ENCODE measurements around the gene PLD1.
A peak's percentile ranks its signal among the peaks of the same experiment; 100 is the strongest.

PLD1 gene

GRCh38 chr3:171688593-171688992 lies 121.7 kb downstream of the PLD1 start:
- peak; percentile 81 for DNase-seq

DNA sequence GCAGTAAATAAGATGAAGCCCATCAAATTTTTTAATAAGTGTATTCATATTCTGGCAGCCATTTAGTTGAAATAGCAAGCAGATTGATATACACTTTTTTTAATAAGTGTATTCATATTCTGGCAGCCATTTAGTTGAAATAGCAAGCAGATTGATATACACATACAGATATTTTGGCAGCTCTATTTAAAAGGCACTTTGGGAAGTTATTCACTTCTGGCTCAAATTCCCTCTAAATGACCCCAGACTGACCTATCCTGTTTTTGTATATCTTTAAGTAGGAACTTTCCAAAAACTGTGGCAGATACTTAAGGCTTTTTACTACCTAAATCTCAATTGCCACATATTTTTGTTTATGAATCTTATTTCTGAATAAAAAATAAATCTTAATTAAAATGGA lies 122.3 kb downstream of the PLD1 start:
- DNase-seq, result no peak

DNA sequence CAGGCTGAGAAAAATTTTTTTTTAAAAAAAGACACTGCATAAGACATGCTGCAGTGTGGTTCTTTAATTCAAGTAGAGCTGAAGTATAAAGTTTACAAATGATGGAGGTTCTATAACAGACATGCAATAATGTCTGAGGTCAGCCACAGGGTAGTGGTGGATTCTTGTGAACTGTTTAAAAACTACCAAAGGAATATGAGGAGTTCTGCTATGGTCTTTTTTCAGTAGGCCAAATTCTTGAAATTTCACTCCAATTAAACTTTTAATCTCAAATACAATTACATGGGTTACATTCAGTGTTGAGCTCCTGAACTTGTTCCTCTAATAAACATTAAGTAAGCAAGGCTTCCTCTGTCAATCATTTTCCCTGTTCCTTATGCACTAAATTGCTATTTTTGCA lies 122.7 kb downstream of the PLD1 start:
- no peak for DNase-seq

DNA sequence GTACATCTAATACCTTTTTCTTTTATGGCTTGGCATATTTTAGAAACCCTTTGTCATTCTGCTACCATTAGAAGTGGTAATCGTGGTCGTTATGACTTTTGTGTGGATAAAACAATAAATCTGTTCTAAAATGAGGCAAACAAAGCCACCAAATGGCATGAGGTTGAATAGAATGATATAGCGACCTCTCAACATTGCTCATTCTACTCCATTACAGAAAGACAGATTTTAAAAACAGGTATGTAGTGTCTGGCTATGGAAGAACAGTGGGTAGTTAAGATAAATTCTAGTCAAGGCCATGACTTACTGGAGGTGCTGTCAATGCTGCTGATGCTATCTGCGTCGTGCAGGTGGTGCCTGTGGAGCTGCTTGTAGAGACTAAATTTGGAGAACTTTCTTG lies 123.2 kb downstream of the PLD1 start:
- no peak for DNase-seq

GRCh38 chr3:171685116-171685895 lies 125.0 kb downstream of the PLD1 start:
- DNase-seq, result no peak

- no peak for DNase-seq
These were observed 126.1 kb downstream of the PLD1 start for GRCh38 chr3:171684221-171684620.

- no peak for DNase-seq
These were observed 127.5 kb downstream of the PLD1 start for GRCh38 chr3:171682743-171683142.

GRCh38 chr3:171680726-171681411 lies 129.4 kb downstream of the PLD1 start:
- no peak for DNase-seq

GRCh38 chr3:171678971-171679492 lies 131.3 kb downstream of the PLD1 start:
- no peak for DNase-seq

- DNase-seq, result no peak
These were observed 132.6 kb downstream of the PLD1 start for GRCh38 chr3:171677706-171678105.

DNA sequence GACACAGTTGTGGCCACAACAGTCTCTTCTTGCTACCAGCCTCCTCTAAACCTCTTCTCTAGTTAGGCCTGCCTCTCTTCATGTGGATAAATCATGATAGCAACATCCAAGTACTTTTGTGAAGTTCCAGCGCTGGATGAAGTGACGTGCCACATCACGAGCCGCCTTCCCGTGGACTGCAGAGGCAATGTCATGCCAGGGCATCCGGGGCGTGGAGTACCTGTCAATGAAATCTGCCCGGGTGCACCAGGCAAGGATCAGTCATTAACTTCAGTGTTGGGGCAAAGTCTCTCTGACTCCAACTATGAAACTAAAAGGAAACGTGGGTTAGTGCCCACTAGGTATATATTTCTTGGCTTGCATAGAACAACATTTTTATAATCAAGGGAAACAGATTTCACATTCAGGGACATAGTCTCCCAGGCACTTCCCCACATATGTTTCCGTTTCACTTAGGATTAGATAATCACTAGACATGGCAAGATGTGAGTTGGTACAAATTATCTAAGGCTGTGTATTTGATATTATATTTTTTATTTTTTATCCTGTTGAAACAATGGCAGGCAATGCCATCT lies 133.6 kb downstream of the PLD1 start:
- no peak for DNase-seq

DNA sequence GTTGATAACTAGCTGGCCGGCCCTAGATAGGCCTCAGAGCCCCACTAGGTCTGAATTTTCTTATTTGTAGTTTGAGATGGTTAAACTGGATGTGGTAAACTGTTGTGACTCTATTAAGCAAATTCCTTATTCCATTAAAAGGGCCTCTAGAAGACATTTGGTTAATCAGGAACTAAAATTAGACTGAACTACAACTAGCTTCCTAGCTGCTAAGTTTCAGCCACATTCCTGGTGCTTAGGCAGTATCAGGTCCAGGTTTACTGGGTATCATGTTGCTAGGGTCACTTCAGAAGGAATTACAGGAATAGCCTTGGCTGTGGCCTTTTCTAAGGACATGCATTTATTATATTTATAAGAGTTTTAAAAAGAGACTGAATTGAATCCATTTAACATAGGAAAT lies 136.3 kb downstream of the PLD1 start:
- DNase-seq, result no peak

GRCh38 chr3:171672538-171672937 lies 137.7 kb downstream of the PLD1 start:
- no peak for DNase-seq

DNA sequence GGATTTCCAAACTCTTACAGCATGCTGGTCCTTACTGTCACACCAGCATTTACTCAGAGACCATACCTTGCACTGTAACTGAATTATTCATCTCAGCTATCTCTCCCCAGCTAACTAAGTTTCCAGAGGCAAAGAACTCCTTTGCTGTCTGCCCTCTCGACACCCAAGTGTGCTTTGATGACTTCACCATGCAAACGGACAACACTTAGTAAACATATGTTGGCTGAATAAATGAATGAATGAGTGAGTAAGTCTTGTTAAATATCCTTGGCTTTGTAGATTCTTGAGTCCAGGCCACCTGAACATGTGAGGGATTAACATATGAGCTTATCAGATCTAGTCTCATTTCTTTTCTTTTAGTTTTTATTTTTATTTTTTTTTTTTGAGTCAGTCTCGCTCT lies 138.2 kb downstream of the PLD1 start:
- no peak for DNase-seq

DNA sequence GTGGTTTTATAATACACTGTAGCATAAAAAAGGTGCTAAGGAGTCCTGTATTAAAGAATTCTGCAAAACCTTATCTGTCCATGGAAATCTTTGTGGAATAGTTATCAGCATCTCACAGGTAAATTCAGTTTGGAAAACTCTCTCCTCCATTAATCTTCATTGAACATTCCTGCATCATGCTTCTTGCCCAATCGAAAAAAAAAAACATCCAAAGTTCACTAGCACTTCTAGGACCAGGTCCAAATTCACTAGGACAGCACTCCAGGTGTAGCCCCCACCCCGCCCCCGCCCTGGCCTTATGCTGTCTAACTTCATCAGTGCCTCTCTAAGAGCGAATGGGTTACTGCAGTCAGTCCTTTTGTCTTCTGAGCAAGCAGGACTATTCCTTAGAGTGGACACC lies 138.6 kb downstream of the PLD1 start:
- no peak for DNase-seq

- DNase-seq, result no peak
These were observed 143.8 kb downstream of the PLD1 start for GRCh38 chr3:171666516-171666915.

GRCh38 chr3:171663805-171664204 lies 146.5 kb downstream of the PLD1 start:
- no peak for DNase-seq

DNA sequence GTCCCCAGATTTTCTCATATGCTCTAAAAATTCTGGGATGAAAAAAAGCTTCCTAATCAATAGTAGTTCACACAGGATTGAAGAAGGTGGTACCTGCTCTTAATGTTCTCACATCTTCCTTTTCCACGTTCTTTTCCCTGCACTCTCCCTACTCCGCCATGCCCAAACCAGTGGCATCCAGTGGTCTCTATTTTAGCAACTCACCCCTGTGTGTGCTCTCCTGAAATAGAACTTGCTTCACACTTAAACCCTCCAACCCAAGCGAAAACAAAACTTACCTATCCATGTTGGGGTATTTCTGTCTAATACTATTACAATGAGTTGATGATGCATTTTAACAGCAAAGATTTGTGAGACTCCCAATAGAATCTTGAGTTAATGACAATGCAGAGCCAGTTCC lies 148.8 kb downstream of the PLD1 start:
- no peak for DNase-seq

DNA sequence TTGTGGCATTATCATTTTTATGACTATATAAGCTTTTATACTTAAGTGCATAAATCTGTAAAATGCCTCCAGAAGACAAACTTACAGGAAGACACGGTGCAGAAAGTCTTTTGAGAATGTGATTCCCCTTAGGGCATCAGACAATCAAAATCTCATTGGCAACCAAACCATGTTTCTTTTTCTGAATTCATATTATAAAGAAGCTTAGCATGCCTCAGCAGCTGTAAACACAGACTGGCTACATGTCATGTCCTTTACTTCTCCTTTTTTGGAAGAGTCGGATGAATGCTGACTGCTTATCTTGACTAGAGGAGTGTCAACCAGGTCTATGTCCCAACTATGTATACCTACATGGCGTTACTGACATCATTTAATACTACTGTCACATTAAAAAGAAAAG lies 150.1 kb downstream of the PLD1 start:
- no peak for DNase-seq

- DNase-seq, result no peak
These were observed 151.4 kb downstream of the PLD1 start for GRCh38 chr3:171658841-171659240.

DNA sequence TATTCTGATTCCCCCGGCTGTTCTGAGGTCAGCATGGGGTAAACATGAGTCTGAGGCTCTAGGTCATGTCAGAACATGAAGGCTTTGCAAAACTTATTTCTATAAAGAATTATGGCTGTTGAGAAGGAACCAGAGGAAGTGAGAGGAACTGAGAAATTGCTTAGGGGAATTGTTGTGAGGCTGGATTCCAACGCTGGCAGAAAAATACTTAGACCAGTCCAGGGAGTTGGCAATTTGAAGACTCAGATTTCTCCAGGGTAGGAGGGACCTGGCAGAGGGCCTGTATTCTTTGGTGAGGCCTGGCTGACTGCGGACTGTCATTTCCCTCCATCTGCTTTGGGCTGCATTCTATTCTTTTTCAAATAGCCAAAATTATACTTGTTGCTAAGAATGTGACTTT lies 155.5 kb downstream of the PLD1 start:
- no peak for DNase-seq

- no peak for DNase-seq
These were observed 156.0 kb downstream of the PLD1 start for GRCh38 chr3:171654326-171654725.

DNA sequence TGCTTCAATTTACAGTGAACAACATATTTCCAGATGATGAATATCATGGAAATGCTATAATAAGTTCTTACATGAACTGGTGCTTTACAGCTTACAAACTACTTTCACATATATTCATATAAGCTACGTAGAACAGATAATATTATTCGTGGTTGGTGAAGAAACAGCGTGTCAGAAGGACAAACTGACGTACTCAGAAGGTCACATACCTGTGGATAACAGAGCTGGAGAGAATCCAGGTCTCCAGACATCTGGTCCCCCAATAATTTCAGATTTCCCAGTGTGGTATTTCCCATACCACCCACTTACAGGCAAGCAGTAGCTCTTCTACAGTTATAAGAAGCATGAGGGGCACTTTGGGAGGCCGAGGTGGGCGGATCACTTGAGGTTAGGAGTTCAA lies 156.6 kb downstream of the PLD1 start:
- DNase-seq, result no peak

GRCh38 chr3:171652932-171653331 lies 157.4 kb downstream of the PLD1 start:
- no peak for DNase-seq

All from NCI-H524 treated with DMSO at 0.1 percent for 48 hours (cell line).